ENCODE results near the gene KCTD12. TPM values are rescaled to one million over a fixed set of nuclear protein-coding genes. Genes with fewer than 3 reads are reported as not detected.

KCTD12 gene
- total RNA-seq, 1 experiment from 2014 or later, result 1.9 TPM

GRCh38 chr13:76837801-76838200 is 48.4 kb downstream of the KCTD12 start:
- Histone ChIP-seq H3K27me3 (ENCODE audit: insufficient read depth, low read length) (no peaks in the 10 kb centered on the region), H3K4me2 (ENCODE audit: low read length) (no peak overlapping the region), H3K9ac (ENCODE audit: low read length) (no peak overlapping the region), H4K20me1 (ENCODE audit: insufficient read depth) (no peaks in the 10 kb centered on the region), H3K4me1 (ENCODE audit: control insufficient read depth in 1 of 2, insufficient read depth in 2 of 2, low read length in 2 of 2) (no peaks in the 10 kb centered on the region), H3K4me3 (replicated peaks in 1 of 2; ENCODE audit: low read depth in 1 of 2, low read length in 2 of 2) (no peak overlapping the region), H3K9me3 (ENCODE audit: control insufficient read depth in 1 of 2, insufficient read depth in 1 of 2, low read depth in 1 of 2, low read length in 2 of 2) (no peaks in the 10 kb centered on the region), H3K79me2 (ENCODE audit: insufficient read depth, low read length) (no peaks in the 10 kb centered on the region), H3K9me2 (ENCODE audit: insufficient read depth) (no peaks in the 10 kb centered on the region), H2AFZ (ENCODE audit: low read depth, low read length, poor library complexity, severe bottlenecking) (no peak overlapping the region), H3K27ac (ENCODE audit: low read depth, low read length) (no peak overlapping the region), H3K36me3 (ENCODE audit: control insufficient read depth in 1 of 2, insufficient read depth in 2 of 2, low read length in 2 of 2) (no peaks in the 10 kb centered on the region)
- intact Hi-C loops (cut with micrococcal nuclease), result no loop called here
- ChIA-PET POLR2A (interaction anchor here (0.7 kb wide), 1 partner anchor 67 kb away, joined by 3 read pairs; no protein-coding TSS in a partner anchor), RAD21 (ENCODE audit: low non-redundant PET in 1 of 2, low total read pairs in 2 of 2, uncharacterized antibody in 2 of 2, unreplicated experiment in 2 of 2) (no interaction called here), CTCF (no interaction called here)
- TF ChIP-seq POLR2AphosphoS5 (IDR thresholded peaks at IDR 0.05; ENCODE audit: low read depth, low read length) (no peak), ZNF274 (IDR thresholded peaks at IDR 0.05; ENCODE audit: low read depth, low read length) (no peak), EZH2 (IDR thresholded peaks at IDR 0.05) (no peak), ZFX (IDR thresholded peaks at IDR 0.05) (no peak), EZH2phosphoT487 (IDR thresholded peaks at IDR 0.05; ENCODE audit: borderline replicate concordance) (no peak), RAD21 (IDR thresholded peaks at IDR 0.05; ENCODE audit: low read depth) (no peak), REST (IDR thresholded peaks at IDR 0.05; ENCODE audit: low read depth) (no peak), POLR2A (IDR thresholded peaks at IDR 0.05; ENCODE audit: borderline replicate concordance, extremely low read depth, insufficient read depth, insufficient read length) (no peak), CTCF (IDR thresholded peaks at IDR 0.05 in 2 of 3, conservative IDR thresholded peaks at IDR 0.05 in 1 of 3; ENCODE audit: borderline replicate concordance in 1 of 3, insufficient read depth in 1 of 3, low read depth in 2 of 3, low read length in 2 of 3) (no peak), SRF (IDR thresholded peaks at IDR 0.05; ENCODE audit: low read depth) (no peak), CBX3 (IDR thresholded peaks at IDR 0.05; ENCODE audit: low read depth) (no peak), JUND (IDR thresholded peaks at IDR 0.05) (no peak), SP1 (IDR thresholded peaks at IDR 0.05; ENCODE audit: low read depth) (no peak), ZBTB33 (IDR thresholded peaks at IDR 0.05; ENCODE audit: extremely low read depth, insufficient replicate concordance, low read length) (no peak), ELF1 (IDR thresholded peaks at IDR 0.05; ENCODE audit: borderline replicate concordance, low read depth) (no peak), SIN3A (IDR thresholded peaks at IDR 0.05; ENCODE audit: low read depth) (no peak), TCF7L2 (IDR thresholded peaks at IDR 0.05; ENCODE audit: borderline replicate concordance, extremely low read depth, insufficient read depth, insufficient read length) (no peak), MAX (IDR thresholded peaks at IDR 0.05) (no peak), ATF3 (IDR thresholded peaks at IDR 0.05) (no peak), YY1 (IDR thresholded peaks at IDR 0.05; ENCODE audit: extremely low read depth, insufficient replicate concordance, low read depth, low read length) (no peak)
- no peak for DNase-seq (ENCODE audit: low read depth, low spot score)
- no TSS peak for BruUV-seq (replicated peaks)
- ATAC-seq, result no peak
